CD14-positive monocyte (primary cell): Measurements from ENCODE around the gene FOXA1. TPM values are rescaled to one million over a fixed set of nuclear protein-coding genes. Genes with fewer than 3 reads are reported as not detected.

Experiments used
- DNase-seq, 3 donors: peaks; one replicate each; pipeline ENCODE4 v3.0.0-alpha.2; 2011 to 2022
- H2AFZ ChIP-seq: 2 replicates; pipeline ENCODE4 v1.6.0; 2012; ENCODE audit warnings: mild to moderate bottlenecking, low read depth, low read length, inconsistent platforms; ENCODE audit not compliant: insufficient read depth, poor library complexity, severe bottlenecking
- H3K27ac ChIP-seq, 2 donors: 1 replicate in 1 of 2; 2 replicates in 1 of 2; pipeline ENCODE4 v1.5.1; 2012 to 2013; ENCODE audit warnings: low read length in 2 of 2, control low read depth in 1 of 2, inconsistent platforms in 1 of 2, low read depth in 1 of 2, mild to moderate bottlenecking in 1 of 2
- H3K27me3 ChIP-seq, 2 donors: one replicate each; pipeline versions ENCODE4 v1.6.0 to v1.6.1; 2011 to 2013; ENCODE audit warnings: low read length in 2 of 2; ENCODE audit not compliant: control insufficient read depth in 2 of 2, insufficient read depth in 2 of 2
- H3K36me3 ChIP-seq, 2 donors: replicated peaks in 1 of 2; 1 replicate in 1 of 2; 2 replicates in 1 of 2; pipeline versions ENCODE4 v1.5.1 to v1.6.1; 2012 to 2013; ENCODE audit warnings: low read length in 2 of 2, control low read depth in 1 of 2, inconsistent platforms in 1 of 2, mild to moderate bottlenecking in 1 of 2; ENCODE audit not compliant: insufficient read depth in 2 of 2, control insufficient read depth in 1 of 2
- H3K4me1 ChIP-seq, 2 donors: 1 replicate in 1 of 2; 2 replicates in 1 of 2; pipeline versions ENCODE4 v1.5.1 to v1.6.1; 2012 to 2013; ENCODE audit warnings: low read length in 2 of 2, control low read depth in 1 of 2, inconsistent platforms in 1 of 2, mild to moderate bottlenecking in 1 of 2, moderate library complexity in 1 of 2; ENCODE audit not compliant: insufficient read depth in 2 of 2, control insufficient read depth in 1 of 2
- H3K4me2 ChIP-seq: replicated peaks from 2 replicates; pipeline ENCODE3; 2012; ENCODE audit warnings: low read length, moderate library complexity, mild to moderate bottlenecking; ENCODE audit not compliant: poor library complexity, severe bottlenecking; ENCODE audit errors: extremely low read depth
- H3K4me3 ChIP-seq, 3 experiments: fragments of 200-600 bp in 1 of 3; sonication (generic) in 1 of 3; replicated peaks in 1 of 3; 1 replicate in 2 of 3; 2 replicates in 1 of 3; pipeline ENCODE4 v1.5.1; 2011 to 2013; ENCODE audit warnings: low read length in 3 of 3, mild to moderate bottlenecking in 3 of 3, control low read depth in 2 of 3, low read depth in 2 of 3, inconsistent platforms in 1 of 3, moderate library complexity in 1 of 3
- H3K79me2 ChIP-seq: 2 replicates; pipeline ENCODE4 v1.6.0; 2012; ENCODE audit warnings: mild to moderate bottlenecking, control low read depth, inconsistent platforms, low read length, moderate library complexity; ENCODE audit not compliant: insufficient read depth
- H3K9ac ChIP-seq: 2 replicates; pipeline ENCODE4 v1.6.0; 2017; ENCODE audit warnings: low read length, mild to moderate bottlenecking; ENCODE audit not compliant: insufficient read depth, poor library complexity, severe bottlenecking
- H3K9me3 ChIP-seq, 2 donors: replicated peaks in 1 of 2; 1 replicate in 1 of 2; 2 replicates in 1 of 2; pipeline versions ENCODE4 v1.5.1 to v1.6.1; 2012 to 2013; ENCODE audit warnings: low read length in 2 of 2, control low read depth in 1 of 2; ENCODE audit not compliant: control insufficient read depth in 1 of 2, insufficient read depth in 1 of 2
- H4K20me1 ChIP-seq: 2 replicates; pipeline ENCODE4 v1.6.0; 2012; ENCODE audit warnings: mild to moderate bottlenecking, low read length, control low read depth, moderate library complexity; ENCODE audit not compliant: insufficient read depth
- H3K27ac Mint-ChIP-seq, 7 donors: one replicate each; pipeline ENCODE4 v1.8.0; 2020; ENCODE audit warnings: mild to moderate bottlenecking in 7 of 7, mixed read lengths in 7 of 7, moderate library complexity in 6 of 7, inconsistent platforms in 2 of 7
- H3K27me3 Mint-ChIP-seq, 3 donors: one replicate each; pipeline ENCODE4 v1.8.0; 2021 to 2022; ENCODE audit warnings: low read depth in 3 of 3, mild to moderate bottlenecking in 3 of 3, mixed read lengths in 3 of 3, moderate library complexity in 3 of 3, inconsistent platforms in 1 of 3
- H3K36me3 Mint-ChIP-seq, 2 donors: one replicate each; pipeline ENCODE4 v1.8.0; 2020; ENCODE audit warnings: mixed read lengths in 2 of 2, inconsistent platforms in 1 of 2, mild to moderate bottlenecking in 1 of 2
- H3K4me1 Mint-ChIP-seq: one replicate; pipeline ENCODE4 v1.8.0; 2020; ENCODE audit warnings: mild to moderate bottlenecking, mixed read lengths
- H3K4me3 Mint-ChIP-seq, 2 donors: one replicate each; pipeline ENCODE4 v1.8.0; 2020; ENCODE audit warnings: mild to moderate bottlenecking in 2 of 2, mixed read lengths in 2 of 2, moderate library complexity in 1 of 2
- H3K9me3 Mint-ChIP-seq, 7 donors: one replicate each; pipeline ENCODE4 v1.8.0; 2020 to 2022; ENCODE audit warnings: mixed read lengths in 7 of 7, mild to moderate bottlenecking in 6 of 7, moderate library complexity in 6 of 7, inconsistent platforms in 2 of 7
- CTCF ChIP-seq: fragments of 200-600 bp; IDR thresholded peaks from one replicate; pipeline ENCODE4 v1.8.0; 2022; ENCODE audit warnings: antibody characterized with exemption, mild to moderate bottlenecking
- WGBS: methylation state at CpG from one replicate; pipeline ENCODE4 v1.1.5; 2013; ENCODE audit warnings: missing lambda C conversion rate; ENCODE audit not compliant: insufficient coverage; 5-methylcytosine and 5-hydroxymethylcytosine counted together
- intact Hi-C, 2 donors: fragments of 100-400 bp; cut with micrococcal nuclease; formaldehyde crosslinking; loops; one replicate each; pipeline versions ENCODE4 v1.15.0 to v1.15.1; 2023
- polyA plus RNA-seq, 3 donors: library from polyadenylated mRNA; depleted of rRNA in 1 of 3; unstranded in 2 of 3; stranded (reverse) in 1 of 3; fragments of 300-500 nt in 2 of 3; fragments of >200 nt in 1 of 3; fragmentation: Illumina TruSeq in 2 of 3; gene quantifications; 1 replicate in 2 of 3; 2 replicates in 1 of 3; pipeline ENCODE4 v1.2.3, GENCODE V29; 2012 to 2021

FOXA1 gene
- polyA plus RNA-seq, 3 donors, result 0.09 TPM; not detected in 2

- Mint-ChIP-seq H3K4me3 (no peak overlapping the region), H3K4me1 (no peaks in the 10 kb centered on the region), H3K9me3 (peaks cover 0 to 6% (median 2%) of the 10 kb centered on the region in 7 donors), H3K27ac (no peak overlapping the region), H3K27me3 (peaks cover 0 to 2% (median 2%) of the 10 kb centered on the region in 3 donors), H3K36me3 (no peaks in the 10 kb centered on the region)
- no peak overlapping the region for H2AFZ ChIP-seq
- H4K20me1 ChIP-seq, result no peaks in the 10 kb centered on the region
- no peak overlapping the region for H3K27ac ChIP-seq
- no peak overlapping the region for H3K4me3 ChIP-seq
- intact Hi-C loops, result no loop called here
- H3K9ac ChIP-seq, result no peak overlapping the region
- DNase-seq, result no peak
- TF ChIP-seq CTCF, result no peak
- no peaks in the 10 kb centered on the region for H3K27me3 ChIP-seq
- H3K79me2 ChIP-seq, result no peaks in the 10 kb centered on the region
- no CpG with 5 or more reads among the region's 2 CpGs for WGBS
- H3K36me3 ChIP-seq, result no peaks in the 10 kb centered on the region
- H3K4me1 ChIP-seq, result no peaks in the 10 kb centered on the region
- H3K4me2 ChIP-seq, result no peak overlapping the region
- H3K9me3 ChIP-seq, result peaks cover 0 to 3% of the 10 kb centered on the region in 2 donors
Observed at GRCh38 chr14:37638599-37638998, 43.5 kb upstream of the FOXA1 start.

- H3K27me3 Mint-ChIP-seq, result peaks cover 0 to 2% (median 2%) of the 10 kb centered on the region in 3 donors
Observed at GRCh38 chr14:37637341-37637740, 42.3 kb upstream of the FOXA1 start.

More at GRCh38 chr14:37637341-37637740, 42.3 kb upstream of the FOXA1 start:
- H4K20me1 ChIP-seq, result no peaks in the 10 kb centered on the region
- H3K27ac ChIP-seq, result no peak overlapping the region
- no peak overlapping the region for H3K4me2 ChIP-seq
- WGBS, result 100% methylated on average over 1 of the region's 4 CpGs
- no peaks in the 10 kb centered on the region for H3K4me1 ChIP-seq
- no peaks in the 10 kb centered on the region for H3K79me2 ChIP-seq
- no peak overlapping the region for H2AFZ ChIP-seq
- no peaks in the 10 kb centered on the region for H3K36me3 ChIP-seq
- TF ChIP-seq CTCF, result no peak
- H3K9ac ChIP-seq, result no peak overlapping the region
- Mint-ChIP-seq H3K36me3 (no peaks in the 10 kb centered on the region), H3K4me3 (no peak overlapping the region), H3K4me1 (no peaks in the 10 kb centered on the region), H3K27ac (no peak overlapping the region), H3K9me3 (peaks cover 2 to 13% (median 7%) of the 10 kb centered on the region in 7 donors)
- no peaks in the 10 kb centered on the region for H3K27me3 ChIP-seq
- intact Hi-C loops, result no loop called here
- peaks cover 0 to 15% of the 10 kb centered on the region in 2 donors for H3K9me3 ChIP-seq
- H3K4me3 ChIP-seq, result no peak overlapping the region
- no peak for DNase-seq
